GM18511 (cell line): ENCODE data around the gene TUBA8.
A peak's percentile ranks its signal among the peaks of the same experiment; 100 is the strongest.

Source experiments
- ATAC-seq: cut with Tn5 transposase; IDR thresholded peaks from one replicate; pipeline ENCODE4 v1.9.1; 2021; ENCODE audit warnings: mild to moderate bottlenecking, moderate library complexity; ENCODE audit not compliant: unreplicated experiment

Gene TUBA8

DNA sequence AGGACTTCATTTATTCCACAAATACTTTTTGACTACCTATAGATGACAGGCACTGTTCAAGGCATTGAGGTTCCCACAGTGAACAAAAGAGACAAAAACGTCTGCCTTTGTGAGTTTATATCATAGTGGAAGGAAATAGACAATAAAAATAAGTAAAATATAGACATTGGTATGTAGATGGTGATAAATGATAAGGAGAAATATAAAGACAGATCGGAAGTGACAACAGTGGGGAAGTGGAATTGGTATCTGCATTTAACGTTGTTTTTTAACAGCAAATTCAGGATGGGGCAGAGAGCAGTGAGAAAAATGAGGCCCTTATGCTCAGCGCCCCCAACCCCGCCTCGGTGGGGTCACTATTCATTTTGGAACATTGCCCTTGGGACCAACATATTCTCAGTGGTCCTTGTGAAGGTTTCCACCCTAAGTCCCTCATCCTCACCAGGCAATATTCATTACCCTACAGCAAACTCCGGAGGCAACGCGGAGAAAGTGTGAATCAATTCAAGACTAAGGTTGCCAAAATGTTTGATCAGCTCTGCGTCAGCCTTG lies 33.4 kb upstream of the TUBA8 start:
- ATAC-seq, result no peak

DNA sequence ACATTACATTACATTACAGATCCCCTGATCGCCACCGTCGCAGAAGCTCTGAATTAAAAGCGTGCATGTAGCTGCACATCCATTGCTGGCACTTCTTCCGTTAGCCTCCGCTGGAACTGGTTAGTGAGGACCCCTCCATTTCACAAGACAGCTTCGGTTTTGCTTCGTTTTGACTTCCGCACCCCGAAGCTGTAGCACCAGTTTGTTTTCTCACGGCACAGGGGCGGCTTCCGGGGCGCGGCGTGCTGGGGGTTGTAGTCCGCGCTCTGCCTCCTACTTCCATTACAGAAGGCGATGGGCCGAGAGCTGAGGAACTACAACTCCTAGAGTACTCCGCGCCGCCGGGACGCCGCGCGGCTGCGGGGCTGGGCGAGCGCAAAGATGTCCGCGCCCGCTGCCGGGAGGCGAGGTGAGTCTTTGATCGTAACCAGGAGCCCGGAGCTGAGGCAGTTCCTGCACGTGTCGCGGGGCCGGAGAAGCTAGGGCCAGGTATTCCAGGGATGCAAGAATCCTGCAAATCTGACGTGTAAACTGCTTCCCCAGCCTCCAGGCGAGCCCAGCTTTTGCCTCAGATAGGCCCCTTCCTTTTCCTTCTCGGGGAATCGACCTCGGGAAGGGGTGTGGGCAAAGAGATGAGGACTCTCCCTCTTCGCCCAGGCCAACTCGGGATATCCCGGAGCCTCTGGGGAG lies 32.8 kb upstream of the TUBA8 start, which contains the start of gene PEX26:
Gene PEX26, plus strand, starts transcription at position 352 of the 690 bp plus-strand sequence. CDS start 387 bp downstream, outside the sequence.
- ATAC-seq, result peak; percentile 98

DNA sequence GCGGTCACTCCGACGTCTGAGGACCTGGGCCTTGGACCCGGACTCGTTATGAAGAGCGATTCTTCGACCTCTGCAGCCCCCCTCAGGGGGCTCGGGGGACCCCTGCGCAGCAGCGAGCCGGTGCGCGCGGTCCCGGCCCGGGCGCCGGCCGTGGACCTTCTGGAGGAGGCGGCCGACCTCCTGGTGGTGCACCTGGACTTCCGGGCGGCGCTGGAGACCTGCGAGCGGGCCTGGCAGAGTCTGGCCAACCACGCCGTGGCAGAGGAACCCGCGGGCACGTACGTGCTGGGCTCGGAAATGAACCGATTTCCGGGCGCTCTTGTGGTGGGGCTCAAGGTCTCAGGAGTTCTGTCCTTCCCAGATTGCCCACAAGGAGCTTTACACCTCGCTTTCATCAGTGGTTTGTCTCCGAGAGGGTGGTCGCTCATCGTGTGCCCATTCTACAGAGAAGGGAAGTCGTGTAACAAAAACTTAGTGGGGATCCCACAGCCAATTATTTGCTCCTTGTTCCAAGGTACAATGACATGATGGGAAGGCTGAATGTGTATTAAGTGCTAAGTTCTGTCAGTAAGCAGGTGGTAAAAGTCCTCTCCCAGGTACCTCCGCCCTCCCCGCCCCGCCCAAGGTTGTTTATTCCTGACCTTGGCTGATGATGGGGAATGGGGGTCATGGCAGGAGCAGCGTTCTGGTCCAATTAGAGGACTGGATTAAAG lies 32.1 kb upstream of the TUBA8 start:
- ATAC-seq, result peak; percentile 37

DNA sequence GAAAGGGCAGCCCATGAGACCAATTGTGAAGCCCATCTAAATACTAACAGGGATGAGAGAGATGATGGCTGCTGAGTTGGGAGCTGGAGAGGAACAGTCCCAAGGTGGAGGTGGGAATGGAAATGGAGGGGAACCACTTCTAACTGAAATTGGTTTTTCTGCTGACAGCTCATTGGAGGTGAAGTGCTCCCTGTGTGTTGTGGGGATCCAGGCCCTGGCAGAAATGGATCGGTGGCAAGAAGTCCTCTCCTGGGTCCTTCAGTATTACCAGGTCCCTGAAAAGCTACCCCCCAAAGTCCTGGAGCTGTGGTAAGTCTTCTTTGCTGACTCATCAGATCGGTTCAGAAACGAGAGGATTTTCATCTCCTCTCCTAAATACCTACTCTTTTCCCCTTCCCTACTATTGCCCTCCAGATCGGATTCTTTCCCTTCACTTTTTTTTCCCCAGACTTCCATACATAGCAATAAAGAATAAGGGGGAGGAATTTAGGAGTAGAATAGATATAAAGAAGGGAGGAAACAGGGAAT lies 30.8 kb upstream of the TUBA8 start:
- ATAC-seq, result no peak

DNA sequence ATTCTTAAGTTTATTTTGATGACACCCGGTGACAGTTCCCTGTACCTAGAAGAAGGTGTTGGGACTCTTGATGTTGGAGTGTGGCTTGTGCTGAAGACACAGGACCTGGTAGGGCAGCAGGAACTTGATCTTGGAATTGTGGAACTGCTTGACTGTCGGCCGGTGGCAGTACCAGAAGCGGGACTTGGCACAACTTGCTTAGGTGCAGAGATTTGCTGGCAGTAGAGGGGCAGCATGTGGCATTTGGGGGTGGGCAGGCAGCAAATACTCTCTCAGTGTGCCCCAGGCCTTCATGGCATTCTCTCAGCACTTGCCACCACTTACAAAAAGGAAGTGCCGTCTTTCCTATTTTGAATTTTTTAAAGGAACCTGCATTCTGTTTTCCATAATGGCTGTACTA lies 29.2 kb upstream of the TUBA8 start:
- no peak for ATAC-seq

DNA sequence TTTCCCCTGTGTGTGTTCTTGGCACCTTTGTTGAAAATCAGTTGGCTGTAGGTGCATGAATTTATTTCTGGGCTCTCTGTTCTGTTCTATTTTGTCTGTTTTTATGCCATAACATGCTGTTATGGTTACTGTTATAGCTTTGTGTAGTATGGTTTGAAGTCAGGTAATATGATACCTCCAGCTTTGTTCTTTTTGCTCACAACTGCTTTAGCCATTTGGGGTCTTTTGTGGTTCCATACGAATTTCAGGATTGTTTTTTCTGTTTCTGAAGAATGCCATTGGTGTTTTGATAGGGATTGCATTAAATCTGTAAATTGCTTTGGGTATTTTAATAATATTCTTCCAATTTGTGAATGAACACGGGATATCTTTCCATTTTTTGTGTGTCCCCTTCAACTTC lies 28.1 kb upstream of the TUBA8 start:
- ATAC-seq, result no peak

DNA sequence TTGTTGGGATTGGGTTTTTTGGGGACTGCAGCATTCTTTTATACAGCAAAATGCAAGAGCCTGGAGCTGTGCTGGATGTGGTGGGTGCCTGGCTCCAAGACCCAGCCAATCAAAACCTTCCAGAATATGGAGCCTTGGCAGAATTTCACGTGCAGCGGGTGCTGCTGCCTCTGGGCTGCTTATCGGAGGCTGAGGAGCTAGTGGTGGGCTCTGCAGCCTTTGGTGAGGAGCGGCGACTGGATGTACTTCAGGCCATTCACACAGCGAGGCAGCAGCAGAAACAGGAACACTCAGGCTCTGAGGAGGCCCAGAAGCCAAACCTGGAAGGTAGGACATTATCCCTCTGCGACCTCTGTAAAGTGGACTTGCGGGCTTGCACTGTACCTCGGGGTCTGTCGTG lies 27.2 kb upstream of the TUBA8 start:
- no peak for ATAC-seq

DNA sequence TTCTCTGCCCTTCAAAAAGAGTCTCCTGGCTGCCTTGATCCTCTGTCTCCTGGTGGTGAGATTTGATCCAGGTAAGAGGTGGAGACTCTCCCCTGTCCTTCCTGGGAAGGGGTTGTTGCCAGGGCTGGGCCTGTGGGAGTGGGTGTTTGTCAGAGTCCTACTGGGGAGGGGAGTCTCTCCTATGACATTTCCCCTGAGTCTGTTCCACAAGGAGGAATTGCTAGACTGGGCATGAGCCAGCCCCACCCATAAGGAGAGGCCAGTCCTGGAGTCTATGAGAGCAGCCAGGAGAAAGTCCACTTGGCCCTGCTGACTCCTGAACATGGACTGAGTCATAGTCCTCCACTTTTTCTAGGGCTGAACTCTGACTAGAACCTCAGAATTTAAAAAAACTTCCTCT lies 25.4 kb upstream of the TUBA8 start:
- ATAC-seq, result no peak

DNA sequence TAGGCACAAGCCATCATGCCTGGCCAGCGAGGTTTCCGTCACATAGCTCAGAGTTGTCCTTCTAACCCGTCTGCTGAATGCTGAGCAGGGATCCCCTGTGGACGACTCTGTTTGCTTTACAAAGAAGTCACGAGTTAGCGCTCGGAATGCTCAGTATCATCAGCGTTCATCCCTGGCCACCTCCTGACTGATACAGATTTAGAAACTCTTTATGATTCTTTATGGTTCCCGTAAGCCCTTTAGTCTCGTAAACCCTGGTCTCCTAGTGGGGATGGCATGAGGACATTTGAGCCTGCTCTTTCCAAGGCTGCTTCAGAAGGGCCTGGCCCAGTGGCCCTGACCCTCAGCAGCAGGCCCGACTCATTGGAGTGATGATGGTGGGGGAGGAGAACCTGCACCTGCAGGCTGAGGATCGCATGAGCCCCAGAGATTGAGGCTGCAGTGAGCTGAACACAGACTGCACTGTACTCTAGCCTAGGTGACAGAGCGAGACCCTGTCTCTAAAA lies 23.2 kb upstream of the TUBA8 start:
- no peak for ATAC-seq

DNA sequence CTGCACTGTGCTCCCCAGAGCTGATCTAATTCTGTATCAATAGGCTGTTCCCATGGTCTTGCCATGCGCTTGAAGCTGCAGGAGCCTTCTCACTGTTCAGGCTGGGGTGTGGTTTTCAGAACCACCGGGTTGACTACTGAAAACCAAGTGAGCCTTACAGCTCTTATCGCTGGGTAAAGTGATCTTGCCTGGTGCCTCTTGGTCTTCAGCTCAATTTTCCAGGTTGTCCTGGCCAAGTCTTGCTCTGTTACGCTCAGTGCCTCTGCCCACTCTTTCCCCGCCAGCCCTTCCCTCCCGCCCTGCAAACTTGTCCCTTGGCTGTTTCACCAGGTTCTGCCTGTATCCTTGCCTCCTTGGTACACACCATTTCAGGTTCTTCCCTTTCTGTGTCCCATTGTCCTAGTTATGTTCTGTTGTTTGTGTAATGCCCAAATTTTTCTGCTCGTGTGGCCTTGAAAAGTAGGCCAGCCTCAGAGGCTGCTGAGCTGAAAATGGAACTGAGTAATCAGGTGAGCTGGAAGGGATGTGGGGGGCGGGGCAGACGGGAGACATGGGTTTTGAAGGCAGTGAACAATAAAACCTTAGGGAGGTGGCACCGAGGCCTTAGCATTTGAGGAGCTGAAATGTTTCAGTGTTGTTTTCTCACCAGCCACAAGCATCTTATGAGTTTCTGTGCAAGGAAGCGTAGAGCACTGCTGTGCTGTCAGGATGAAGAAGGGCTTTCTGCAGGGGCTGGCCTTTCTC lies 21.6 kb upstream of the TUBA8 start:
- peak; percentile 43 for ATAC-seq

DNA sequence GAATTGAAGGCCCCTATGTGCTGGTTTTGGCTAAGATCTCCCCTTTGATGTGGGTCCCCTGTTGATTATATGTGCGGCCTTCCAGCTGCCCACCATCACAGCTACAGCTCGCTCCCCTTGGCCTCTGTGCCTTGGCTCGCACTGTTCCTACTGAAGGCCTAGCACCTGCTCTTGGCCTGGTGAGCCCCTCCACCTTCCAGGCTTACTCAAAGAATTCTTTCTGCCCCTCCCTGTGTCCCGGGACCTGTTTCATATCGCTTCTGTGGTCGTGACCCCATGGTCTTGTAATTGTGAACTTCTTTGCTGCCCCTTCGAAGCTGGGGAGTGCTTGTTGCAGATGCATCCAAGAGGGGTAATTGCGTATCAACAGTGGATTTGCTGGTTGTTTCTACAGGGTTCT lies 20.3 kb upstream of the TUBA8 start:
- no peak for ATAC-seq

DNA sequence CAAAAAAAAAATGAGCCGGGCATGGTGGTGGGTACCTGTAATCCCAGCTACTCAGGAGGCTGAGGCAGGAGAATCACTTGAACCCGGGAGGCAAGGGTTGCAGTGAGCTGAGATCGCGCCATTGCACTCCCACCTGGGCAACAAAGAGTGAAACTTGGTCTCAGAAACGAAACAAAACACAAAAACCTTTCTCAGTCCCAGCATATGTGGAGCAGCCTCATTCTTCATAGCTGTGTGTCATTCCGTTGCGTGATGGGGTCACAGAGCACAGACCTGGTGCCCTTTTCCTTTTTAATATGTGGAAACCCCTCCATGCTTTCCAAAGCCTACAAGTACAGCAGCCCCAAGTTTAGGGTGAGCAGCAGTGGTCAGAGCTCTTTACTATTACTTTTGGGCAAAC lies 19.1 kb upstream of the TUBA8 start:
- ATAC-seq, result no peak

DNA sequence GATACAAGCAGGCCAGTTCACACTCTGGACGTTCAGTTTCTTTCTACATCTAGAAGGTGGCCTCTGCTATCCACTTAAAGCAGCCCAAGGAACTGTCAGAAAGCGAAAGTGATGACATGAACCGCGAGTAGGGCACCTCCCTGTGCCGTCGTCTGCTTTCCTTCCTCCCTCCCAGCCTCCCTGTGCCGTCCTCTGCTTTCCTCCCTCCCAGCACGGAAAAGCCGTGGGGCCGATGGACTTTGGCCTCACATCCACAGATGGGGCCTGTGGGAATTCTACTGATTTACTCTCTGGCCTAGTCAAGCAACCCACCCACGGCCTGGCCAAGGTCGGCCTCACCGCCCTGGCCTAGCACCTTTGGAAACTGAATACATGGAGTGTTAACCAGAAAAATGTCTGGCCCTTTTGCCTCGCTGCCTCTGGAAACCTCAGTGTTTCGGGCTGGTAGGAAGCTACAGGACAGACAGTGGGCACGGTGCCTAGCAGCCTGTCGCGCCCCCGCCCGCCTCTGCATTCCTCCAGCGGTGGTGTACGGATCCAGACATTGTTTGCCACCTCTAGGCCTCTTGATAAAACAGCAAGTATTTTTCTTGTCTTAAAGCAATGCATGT lies 18.6 kb upstream of the TUBA8 start:
- ATAC-seq, result no peak

DNA sequence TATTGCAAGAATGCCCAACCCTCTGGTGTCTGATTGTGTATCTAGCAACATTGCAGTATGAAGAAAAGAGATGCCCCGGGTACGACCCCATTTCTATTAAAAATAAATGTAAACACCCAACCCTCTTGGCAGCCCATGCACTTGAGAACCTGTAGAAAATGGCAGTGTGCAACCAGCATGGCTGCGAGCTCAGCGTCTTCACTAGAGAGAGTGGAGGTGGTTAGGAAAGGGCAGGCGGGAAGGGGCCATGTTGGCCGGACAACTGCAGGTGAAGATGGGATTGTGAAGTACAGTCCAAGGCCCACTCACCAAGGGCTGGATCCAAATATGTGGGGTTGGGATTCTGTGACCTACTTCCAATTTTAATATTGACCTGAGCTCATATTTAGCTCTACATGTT lies 16.9 kb upstream of the TUBA8 start:
- ATAC-seq, result no peak

DNA sequence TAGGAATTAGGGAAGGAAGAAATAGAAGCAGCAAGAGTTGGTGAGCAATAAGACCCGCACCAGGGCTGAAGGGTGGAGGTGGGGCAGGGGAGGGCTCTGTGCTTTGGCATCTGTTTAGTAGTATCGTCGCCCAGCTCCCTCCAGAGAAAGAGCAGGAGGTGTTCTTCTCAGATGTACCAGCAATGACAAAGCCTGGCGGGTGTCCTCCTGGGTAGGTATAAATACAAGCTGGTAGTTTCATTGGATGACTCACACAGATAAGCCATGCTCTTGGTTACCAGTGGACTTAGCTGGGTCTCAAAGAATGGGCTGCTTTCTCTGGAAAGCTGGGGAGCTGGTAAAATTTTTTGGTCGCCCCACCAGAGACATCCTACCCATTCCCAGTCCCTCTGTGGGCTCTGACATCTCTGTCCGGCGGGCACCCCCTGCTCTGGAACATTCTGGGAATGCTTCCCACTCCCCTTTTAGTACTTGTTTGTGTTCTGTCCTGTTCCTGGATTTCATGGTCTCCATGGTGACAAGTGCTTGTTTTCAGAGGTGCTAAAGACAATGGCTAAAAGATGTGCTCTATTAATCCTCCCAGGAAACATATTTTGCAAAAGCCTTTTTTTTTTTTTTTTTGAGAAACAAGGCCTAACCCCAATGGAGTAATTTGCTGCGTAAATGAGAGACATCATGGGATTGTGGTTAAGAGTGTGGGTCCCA lies 15.4 kb upstream of the TUBA8 start:
- ATAC-seq, result no peak

DNA sequence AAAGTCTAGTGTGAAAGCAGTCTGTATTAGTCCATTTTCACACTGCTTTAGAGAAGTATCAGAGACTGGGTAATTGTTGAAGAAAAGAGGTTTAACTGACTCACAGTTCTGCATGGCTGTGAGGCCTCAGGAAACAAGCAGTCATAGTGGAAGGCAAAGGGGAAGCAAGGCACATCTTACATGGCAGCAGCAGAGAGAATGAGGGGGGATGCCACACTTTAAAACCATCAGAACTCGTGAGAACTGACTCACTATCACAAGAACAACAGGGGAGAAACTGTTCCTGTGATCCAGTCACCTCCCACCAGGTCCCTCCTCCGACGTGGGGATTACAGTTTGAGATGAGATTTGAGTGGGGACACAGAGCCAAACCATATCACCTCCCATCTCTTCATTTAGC lies 13.8 kb upstream of the TUBA8 start:
- ATAC-seq, result no peak

DNA sequence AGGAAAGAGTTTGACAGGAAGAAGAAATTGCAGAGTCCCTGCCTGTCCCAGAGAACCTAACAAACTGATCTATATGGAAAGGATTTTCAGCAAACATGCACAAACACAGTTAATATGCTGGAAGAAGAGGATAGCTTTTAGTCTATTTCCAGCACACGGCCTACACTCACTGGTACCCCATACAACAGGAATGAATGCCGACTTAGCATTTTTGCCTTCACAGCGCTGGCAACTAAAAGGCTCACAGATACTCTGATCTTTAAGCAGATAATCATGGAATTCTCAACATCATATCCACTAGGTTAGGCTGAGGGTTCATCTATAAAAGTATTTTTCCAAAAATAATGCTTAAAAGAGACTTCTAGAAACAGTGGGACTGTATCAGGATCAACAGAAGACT lies 9.8 kb upstream of the TUBA8 start:
- no peak for ATAC-seq

DNA sequence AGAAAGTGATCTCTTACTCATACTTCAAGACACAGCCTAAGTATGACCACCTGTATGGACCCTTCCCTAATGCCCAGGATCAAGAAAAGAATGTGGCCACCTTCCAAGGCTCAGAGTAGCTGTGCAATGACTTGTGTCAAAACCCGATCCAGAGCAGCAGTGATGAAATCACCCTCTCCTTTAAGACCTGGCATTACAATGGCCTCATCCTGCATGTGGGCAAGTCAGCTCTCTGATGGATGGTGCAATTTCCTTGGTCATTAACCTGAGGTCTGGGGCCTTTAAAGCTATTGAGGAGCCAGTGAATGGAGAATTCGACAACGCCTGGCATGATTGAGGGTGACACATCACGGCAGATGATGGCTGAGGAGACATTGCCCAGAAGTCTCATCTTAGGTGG lies 9.1 kb upstream of the TUBA8 start:
- ATAC-seq, result no peak

DNA sequence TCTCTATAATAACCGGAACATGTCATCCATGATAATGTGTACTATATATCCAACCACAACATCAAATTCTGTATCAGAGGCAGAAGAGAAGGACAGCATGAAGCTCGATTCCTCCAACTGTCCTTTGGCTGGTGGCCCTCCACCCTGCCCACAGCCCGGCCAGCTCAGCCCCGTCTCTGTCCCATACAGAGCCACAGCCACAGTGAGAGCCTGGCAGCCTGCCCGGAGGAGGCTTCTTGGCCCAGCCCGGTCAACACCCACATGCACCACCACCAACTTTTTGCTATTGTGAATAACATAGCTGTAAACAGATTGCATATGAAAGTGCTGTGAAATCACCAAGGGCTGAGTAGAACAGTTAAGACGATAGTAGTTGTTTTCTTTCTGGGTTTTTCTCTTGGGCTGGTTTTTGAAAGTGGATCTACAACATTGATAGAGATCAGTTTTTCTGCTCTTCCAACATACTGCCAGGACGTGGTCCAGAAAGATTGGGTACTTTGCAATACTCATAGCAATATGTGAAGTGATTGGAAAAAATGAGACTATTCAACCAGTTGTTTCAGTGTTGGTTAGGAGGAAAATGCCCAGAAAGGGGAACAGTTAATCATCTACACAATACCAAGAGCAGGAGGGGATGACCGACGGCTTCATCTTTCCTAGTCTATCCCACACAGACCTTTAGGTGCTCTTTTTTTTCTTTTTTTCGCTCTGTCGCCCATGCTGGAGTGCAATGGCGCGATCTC lies 6.9 kb upstream of the TUBA8 start:
- no peak for ATAC-seq
